ENCODE data around the gene DDN. TPM values are rescaled to one million over a fixed set of nuclear protein-coding genes. Genes with fewer than 3 reads are reported as not detected.

DDN gene
- total and polyA plus RNA-seq, 10 donors = 0.09 to 2.0 (median 0.42) TPM; not detected in 1

- 0 to 1% (median 1%) methylated on average over 8 of the region's 8 CpGs for WGBS, 5 donors
Observed at GRCh38 chr12:49017891-49018260, 18.7 kb upstream of the DDN start.

GRCh38 chr12:49015196-49015595 is 16.0 kb upstream of the DDN start:
- WGBS, 5 donors = 90 to 97% (median 96%) methylated on average over 1 of the region's 1 CpG
- intact Hi-C loops (cut with DNase I; ENCODE audit: low total_unique reads) = no loop called here
- TF ChIP-seq CTCF (IDR thresholded peaks at IDR 0.05 in 8 of 11, conservative IDR thresholded peaks at IDR 0.05 in 3 of 11) (no peak), POLR2AphosphoS5 (IDR thresholded peaks at IDR 0.05) (no peak), POLR2A (IDR thresholded peaks at IDR 0.05) (no peak)

More at GRCh38 chr12:49017891-49018260, 18.7 kb upstream of the DDN start:
- H3K4me3 ChIP-seq = peak overlapping the region; percentile 66 to 91 (median 76)
- H3K9me3 ChIP-seq = no peaks in the 10 kb centered on the region
- peak overlapping the region; percentile 93 to 98 (median 96) for H3K27ac ChIP-seq
- no peaks in the 10 kb centered on the region for H3K27me3 ChIP-seq (replicated peaks in 1 of 7)
- DNase-seq = no peak
- intact Hi-C loops (cut with DNase I; ENCODE audit: low total_unique reads) = no loop called here
- peaks cover 7 to 63% (median 30%) of the 10 kb centered on the region in 6 donors for H3K4me1 ChIP-seq
- peaks cover 0 to 35% (median 27%) of the 10 kb centered on the region in 6 donors for H3K36me3 ChIP-seq
- TF ChIP-seq POLR2A (IDR thresholded peaks at IDR 0.05) = no peak
- no peak for TF ChIP-seq POLR2AphosphoS5 (IDR thresholded peaks at IDR 0.05)
- peak in 1 of 11 experiments; percentile 4 for TF ChIP-seq CTCF (IDR thresholded peaks at IDR 0.05 in 8 of 11, conservative IDR thresholded peaks at IDR 0.05 in 3 of 11)

DNA sequence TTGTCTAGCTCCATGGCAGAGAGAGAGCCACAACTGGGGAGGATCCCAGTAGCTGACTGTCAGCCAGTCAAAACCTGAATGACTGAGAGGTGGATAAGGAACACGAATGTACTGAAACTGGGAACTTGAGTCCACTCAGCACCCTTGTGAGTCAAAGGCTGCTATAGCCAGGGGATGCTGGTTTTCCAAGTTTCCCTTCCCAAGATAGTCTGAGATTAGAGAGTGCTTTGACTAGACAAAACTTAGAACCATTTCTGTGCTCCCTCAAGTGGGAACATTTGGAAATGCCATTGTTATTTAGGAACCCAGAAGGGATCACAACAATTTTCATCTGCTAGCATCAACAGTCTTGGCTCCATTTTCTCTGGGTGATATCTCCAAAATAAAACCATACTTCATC is 15.4 kb upstream of the DDN start:
- Histone ChIP-seq H3K27ac (no peak overlapping the region), H3K27me3 (replicated peaks in 1 of 7) (no peaks in the 10 kb centered on the region), H3K4me1 (peaks cover 7 to 49% (median 22%) of the 10 kb centered on the region in 6 donors), H3K36me3 (peaks cover 4 to 39% (median 36%) of the 10 kb centered on the region in 6 donors), H3K9me3 (no peaks in the 10 kb centered on the region), H3K4me3 (no peak overlapping the region)
- DNase-seq = no peak
- TF ChIP-seq CTCF (IDR thresholded peaks at IDR 0.05 in 8 of 11, conservative IDR thresholded peaks at IDR 0.05 in 3 of 11) (no peak), POLR2A (IDR thresholded peaks at IDR 0.05) (no peak), POLR2AphosphoS5 (IDR thresholded peaks at IDR 0.05) (no peak)
- WGBS, 5 donors = 76 to 87% (median 81%) methylated on average over 1 of the region's 1 CpG
- intact Hi-C loops (cut with DNase I; ENCODE audit: low total_unique reads) = no loop called here

More at GRCh38 chr12:49015196-49015595, 16.0 kb upstream of the DDN start:
- no peaks in the 10 kb centered on the region for H3K27me3 ChIP-seq (replicated peaks in 1 of 7)
- H3K9me3 ChIP-seq = no peaks in the 10 kb centered on the region
- no peak overlapping the region for H3K27ac ChIP-seq
- peaks cover 4 to 35% (median 31%) of the 10 kb centered on the region in 6 donors for H3K36me3 ChIP-seq
- peaks cover 7 to 55% (median 28%) of the 10 kb centered on the region in 6 donors for H3K4me1 ChIP-seq
- no peak for DNase-seq
- H3K4me3 ChIP-seq = no peak overlapping the region

- WGBS, 5 donors = 85 to 94% (median 90%) methylated on average over 3 of the region's 3 CpGs
- DNase-seq = no peak
- no peak for TF ChIP-seq POLR2A (IDR thresholded peaks at IDR 0.05)
- TF ChIP-seq CTCF (IDR thresholded peaks at IDR 0.05 in 8 of 11, conservative IDR thresholded peaks at IDR 0.05 in 3 of 11) = no peak
- TF ChIP-seq POLR2AphosphoS5 (IDR thresholded peaks at IDR 0.05) = no peak
- intact Hi-C loops (cut with DNase I; ENCODE audit: low total_unique reads) = no loop called here
- H3K27me3 ChIP-seq (replicated peaks in 1 of 7) = no peaks in the 10 kb centered on the region
- H3K4me1 ChIP-seq = peaks cover 7 to 42% (median 17%) of the 10 kb centered on the region in 6 donors
- H3K4me3 ChIP-seq = no peak overlapping the region
- no peaks in the 10 kb centered on the region for H3K9me3 ChIP-seq
- H3K27ac ChIP-seq = no peak overlapping the region
- H3K36me3 ChIP-seq = peaks cover 4 to 50% (median 40%) of the 10 kb centered on the region in 6 donors
Observed at GRCh38 chr12:49013428-49013827, 14.3 kb upstream of the DDN start.

All from spleen (tissue), 11 donors.